Neutrophil (primary cell): Measurements from ENCODE around the gene ARFRP1.

Source experiments
- H3K27ac ChIP-seq: fragments of 200-600 bp; sonication (generic); 2 replicates; pipeline ENCODE4 v1.5.1; 2016; ENCODE audit warnings: mild to moderate bottlenecking, moderate library complexity
- H3K27me3 ChIP-seq: fragments of 200-600 bp; sonication (generic); 2 replicates; pipeline ENCODE4 v1.6.0; 2016; ENCODE audit warnings: mild to moderate bottlenecking
- H3K36me3 ChIP-seq: fragments of 200-600 bp; sonication (generic); 2 replicates; pipeline ENCODE4 v1.5.1; 2017
- H3K4me1 ChIP-seq, 2 experiments: fragments of 200-600 bp in 1 of 2; sonication (generic) in 1 of 2; 1 replicate in 1 of 2; 2 replicates in 1 of 2; pipeline versions ENCODE4 v1.5.1 to v1.6.1; 2013 to 2016; ENCODE audit warnings: low read depth in 1 of 2, low read length in 1 of 2, mild to moderate bottlenecking in 1 of 2, moderate library complexity in 1 of 2; ENCODE audit not compliant: control insufficient read depth in 1 of 2, insufficient read depth in 1 of 2
- H3K4me3 ChIP-seq, 2 experiments: fragments of 200-600 bp in 1 of 2; sonication (generic) in 1 of 2; 1 replicate in 1 of 2; 2 replicates in 1 of 2; pipeline ENCODE4 v1.5.1; 2013 to 2016; ENCODE audit warnings: low read depth in 1 of 2, low read length in 1 of 2, mild to moderate bottlenecking in 1 of 2, moderate library complexity in 1 of 2
- H3K9me3 ChIP-seq: fragments of 200-600 bp; sonication (generic); 2 replicates; pipeline ENCODE4 v1.5.1; 2016
- TF ChIP-seq, protein P1 (sequence below): fragments of 200-600 bp; sonication (generic); IDR thresholded peaks from 2 replicates; pipeline ENCODE4 v1.5.1; 2016; ENCODE audit warnings: antibody characterized with exemption

ARFRP1 gene

DNA sequence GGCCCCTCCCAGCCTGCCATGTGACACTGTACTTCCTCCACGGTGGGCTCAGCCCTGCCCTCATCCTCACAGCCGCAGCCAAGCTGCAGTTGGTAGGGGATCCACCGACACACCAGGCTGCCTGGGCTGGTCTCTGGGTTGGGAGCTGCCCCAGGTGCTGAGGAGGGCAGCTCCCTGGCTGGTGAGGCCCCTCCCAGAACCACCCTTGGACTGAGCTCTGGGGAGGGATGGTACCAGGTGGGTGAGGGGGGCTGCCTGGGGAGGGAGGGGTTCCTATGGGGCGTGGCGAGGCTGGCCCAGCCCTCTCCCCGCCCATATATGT is 11.5 kb downstream of the ARFRP1 start:
- Histone ChIP-seq H3K4me3 (no peak overlapping the region), H3K9me3 (no peaks in the 10 kb centered on the region), H3K4me1 (peaks cover 0 to 4% of the 10 kb centered on the region in 2 experiments), H3K27ac (no peak overlapping the region), H3K36me3 (peaks cover 58% of the 10 kb centered on the region), H3K27me3 (peaks cover 21% of the 10 kb centered on the region)
- TF ChIP-seq, protein P1, sequence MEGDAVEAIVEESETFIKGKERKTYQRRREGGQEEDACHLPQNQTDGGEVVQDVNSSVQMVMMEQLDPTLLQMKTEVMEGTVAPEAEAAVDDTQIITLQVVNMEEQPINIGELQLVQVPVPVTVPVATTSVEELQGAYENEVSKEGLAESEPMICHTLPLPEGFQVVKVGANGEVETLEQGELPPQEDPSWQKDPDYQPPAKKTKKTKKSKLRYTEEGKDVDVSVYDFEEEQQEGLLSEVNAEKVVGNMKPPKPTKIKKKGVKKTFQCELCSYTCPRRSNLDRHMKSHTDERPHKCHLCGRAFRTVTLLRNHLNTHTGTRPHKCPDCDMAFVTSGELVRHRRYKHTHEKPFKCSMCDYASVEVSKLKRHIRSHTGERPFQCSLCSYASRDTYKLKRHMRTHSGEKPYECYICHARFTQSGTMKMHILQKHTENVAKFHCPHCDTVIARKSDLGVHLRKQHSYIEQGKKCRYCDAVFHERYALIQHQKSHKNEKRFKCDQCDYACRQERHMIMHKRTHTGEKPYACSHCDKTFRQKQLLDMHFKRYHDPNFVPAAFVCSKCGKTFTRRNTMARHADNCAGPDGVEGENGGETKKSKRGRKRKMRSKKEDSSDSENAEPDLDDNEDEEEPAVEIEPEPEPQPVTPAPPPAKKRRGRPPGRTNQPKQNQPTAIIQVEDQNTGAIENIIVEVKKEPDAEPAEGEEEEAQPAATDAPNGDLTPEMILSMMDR, result no peak

DNA sequence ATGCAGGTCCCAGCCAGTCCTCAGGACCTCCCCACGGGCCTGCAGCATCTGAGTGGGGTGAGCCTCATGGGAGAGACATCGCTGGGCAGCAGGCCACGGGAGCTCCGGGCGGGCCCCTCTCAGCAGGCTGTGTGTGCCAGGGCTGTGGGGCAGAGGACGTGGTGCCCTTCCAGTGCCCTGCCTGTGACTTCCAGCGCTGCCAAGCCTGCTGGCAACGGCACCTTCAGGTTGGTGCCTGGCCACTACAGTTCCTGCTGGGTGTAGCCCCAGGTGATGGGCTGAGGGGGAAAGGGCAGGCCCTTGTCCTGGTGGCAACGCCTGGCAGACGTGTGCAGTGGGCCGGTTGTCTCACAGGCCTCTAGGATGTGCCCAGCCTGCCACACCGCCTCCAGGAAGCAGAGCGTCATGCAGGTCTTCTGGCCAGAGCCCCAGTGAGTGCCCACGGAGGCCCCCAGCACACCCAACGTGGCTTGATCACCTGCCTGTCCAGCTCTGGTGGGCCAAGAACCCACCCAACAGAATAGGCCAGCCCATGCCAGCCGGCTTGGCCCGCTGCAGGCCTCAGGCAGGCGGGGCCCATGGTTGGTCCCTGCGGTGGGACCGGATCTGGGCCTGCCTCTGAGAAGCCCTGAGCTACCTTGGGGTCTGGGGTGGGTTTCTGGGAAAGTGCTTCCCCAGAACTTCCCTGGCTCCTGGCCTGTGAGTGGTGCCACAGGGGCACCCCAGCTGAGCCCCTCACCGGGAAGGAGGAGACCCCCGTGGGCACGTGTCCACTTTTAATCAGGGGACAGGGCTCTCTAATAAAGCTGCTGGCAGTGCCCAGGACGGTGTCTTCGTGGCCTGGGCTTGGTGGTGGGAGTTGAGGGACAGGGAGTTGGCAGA is 12.1 kb downstream of the ARFRP1 start:
- TF ChIP-seq, protein P1, result no peak

DNA sequence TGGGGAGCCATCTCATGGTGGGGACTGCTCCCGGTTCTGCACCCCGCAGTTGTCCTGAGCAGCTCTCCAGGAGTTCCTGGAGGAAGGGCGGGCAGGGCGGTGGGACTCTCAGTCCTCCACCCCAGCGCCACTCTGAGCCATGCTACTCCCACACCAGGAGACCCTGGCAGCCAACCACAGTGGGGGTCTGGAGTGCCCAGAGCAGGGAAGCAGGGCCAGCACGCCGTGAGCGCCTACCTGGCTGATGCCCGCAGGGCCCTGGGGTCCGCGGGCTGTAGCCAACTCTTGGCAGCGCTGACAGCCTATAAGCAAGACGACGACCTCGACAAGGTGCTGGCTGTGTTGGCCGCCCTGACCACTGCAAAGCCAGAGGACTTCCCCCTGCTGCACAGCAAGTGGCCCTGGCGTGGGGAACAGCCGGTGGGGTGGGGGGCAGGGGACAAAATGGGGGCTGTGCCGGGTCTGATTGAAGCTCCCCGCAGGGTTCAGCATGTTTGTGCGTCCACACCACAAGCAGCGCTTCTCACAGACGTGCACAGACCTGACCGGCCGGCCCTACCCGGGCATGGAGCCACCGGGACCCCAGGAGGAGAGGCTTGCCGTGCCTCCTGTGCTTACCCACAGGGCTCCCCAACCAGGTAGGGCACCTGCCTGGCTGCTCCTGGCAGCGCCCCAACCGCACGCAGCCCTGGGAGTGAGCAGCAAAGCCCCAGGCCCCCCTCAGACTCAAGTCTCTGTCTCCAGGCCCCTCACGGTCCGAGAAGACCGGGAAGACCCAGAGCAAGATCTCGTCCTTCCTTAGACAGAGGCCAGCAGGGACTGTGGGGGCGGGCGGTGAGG is 13.0 kb downstream of the ARFRP1 start:
- H3K9me3 ChIP-seq, result no peaks in the 10 kb centered on the region
- H3K27me3 ChIP-seq, result peaks cover 21% of the 10 kb centered on the region
- no peak overlapping the region for H3K4me3 ChIP-seq
- H3K4me1 ChIP-seq, result peaks cover 0 to 4% of the 10 kb centered on the region in 2 experiments
- H3K27ac ChIP-seq, result no peak overlapping the region
- peaks cover 43% of the 10 kb centered on the region for H3K36me3 ChIP-seq
- TF ChIP-seq, protein P1, result no peak

More for the DNA sequence above, 12.1 kb downstream of the ARFRP1 start:
- Histone ChIP-seq H3K4me1 (peaks cover 0 to 4% of the 10 kb centered on the region in 2 experiments), H3K27me3 (peaks cover 21% of the 10 kb centered on the region), H3K36me3 (peaks cover 52% of the 10 kb centered on the region), H3K4me3 (no peak overlapping the region), H3K27ac (no peak overlapping the region), H3K9me3 (no peaks in the 10 kb centered on the region)

DNA sequence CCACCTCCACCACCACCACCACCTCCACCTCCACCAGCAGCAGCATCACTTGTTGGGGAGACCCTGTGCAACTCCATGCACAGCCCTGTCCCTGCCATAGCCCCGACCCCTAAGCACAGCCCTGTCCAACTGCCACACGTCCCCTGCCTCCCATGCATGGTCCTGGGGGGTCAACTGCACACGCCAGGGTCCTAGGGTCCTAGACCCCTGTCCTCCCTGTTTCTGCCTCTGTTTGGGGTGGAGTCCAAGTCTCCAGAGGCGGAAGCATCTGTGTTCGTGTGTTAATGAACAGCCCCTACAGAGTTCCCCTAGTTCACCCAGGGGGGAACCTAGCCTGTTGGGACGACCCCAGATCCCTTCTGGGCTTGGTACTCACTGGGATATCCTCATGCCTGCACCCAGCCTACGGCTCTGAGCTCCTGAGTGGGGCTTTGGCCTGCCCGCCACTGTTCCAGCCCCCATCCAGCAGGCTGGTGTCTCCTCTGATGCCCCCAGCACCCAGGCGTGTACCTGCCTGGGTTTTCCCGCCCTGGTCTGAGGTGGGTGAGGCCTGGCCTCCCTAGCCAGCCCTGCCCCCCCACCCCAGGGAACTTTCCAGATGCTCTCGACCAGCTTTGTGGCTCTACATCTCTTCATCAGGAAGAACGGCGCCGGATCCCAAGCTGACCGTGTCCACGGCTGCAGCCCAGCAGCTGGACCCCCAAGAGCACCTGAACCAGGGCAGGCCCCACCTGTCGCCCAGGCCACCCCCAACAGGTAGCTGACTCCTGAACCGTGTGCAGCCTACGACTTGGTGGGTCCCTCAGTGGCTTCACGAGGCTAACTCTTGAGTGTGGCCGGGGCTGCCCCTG is 13.8 kb downstream of the ARFRP1 start:
- Histone ChIP-seq H3K27ac (no peak overlapping the region), H3K36me3 (peaks cover 35% of the 10 kb centered on the region), H3K4me3 (no peak overlapping the region), H3K4me1 (peaks cover 0 to 4% of the 10 kb centered on the region in 2 experiments), H3K27me3 (peaks cover 21% of the 10 kb centered on the region), H3K9me3 (no peaks in the 10 kb centered on the region)
- TF ChIP-seq, protein P1, result no peak

DNA sequence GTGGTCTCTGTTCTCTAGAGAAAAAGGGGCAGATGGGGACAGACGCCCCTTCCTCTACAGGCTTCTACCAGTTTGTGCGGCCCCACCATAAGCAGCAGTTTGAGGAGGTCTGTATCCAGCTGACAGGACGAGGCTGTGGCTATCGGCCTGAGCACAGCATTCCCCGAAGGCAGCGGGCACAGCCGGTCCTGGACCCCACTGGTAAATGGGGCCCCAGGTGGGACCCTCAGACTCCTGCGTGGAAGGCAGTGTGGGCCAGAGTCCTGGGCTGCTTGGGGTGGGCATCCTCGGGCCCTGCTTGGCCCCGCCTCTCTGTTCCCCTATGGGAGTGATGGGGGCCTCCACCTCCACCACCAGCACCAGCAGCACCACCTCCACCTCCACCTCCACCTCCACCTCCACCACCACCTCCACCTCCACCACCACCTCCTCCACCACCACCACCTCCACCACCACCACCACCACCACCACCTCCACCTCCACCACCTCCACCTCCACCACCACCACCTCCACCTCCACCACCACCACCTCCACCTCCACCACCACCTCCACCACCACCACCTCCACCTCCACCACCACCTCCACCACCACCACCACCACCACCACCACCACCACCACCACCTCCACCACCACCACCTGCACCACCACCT is 14.6 kb downstream of the ARFRP1 start:
- Histone ChIP-seq H3K4me3 (no peak overlapping the region), H3K4me1 (peaks cover 0 to 4% of the 10 kb centered on the region in 2 experiments), H3K27ac (no peak overlapping the region), H3K27me3 (peaks cover 21% of the 10 kb centered on the region), H3K36me3 (peaks cover 28% of the 10 kb centered on the region), H3K9me3 (no peaks in the 10 kb centered on the region)
- TF ChIP-seq, protein P1, result no peak
